Stimulated activated CD4-positive, alpha-beta T cell treated with anti-CD3 and anti-CD28 coated beads, Interleukin-15, amount 100 ng/mL, for 1 hour (primary cell): Measurements from ENCODE around the gene ADCY10.
"Not testable (repeated sequence)": the region's sequence is repeated elsewhere in the genome, so short reads cannot be mapped to it uniquely, and the experiment has no call there.

ENCODE experiments used
- DNase-seq, 2 donors: peaks; one replicate each; pipeline ENCODE4 v3.0.0-alpha.2; 2020; ENCODE audit warnings: low read depth in 1 of 2, low spot score in 1 of 2

The ADCY10 gene

GRCh38 chr1:167882376-167882775 is 31.6 kb downstream of the ADCY10 start:
- DNase-seq: no peak

- DNase-seq: no peak
Measured at GRCh38 chr1:167881786-167882185, 32.1 kb downstream of the ADCY10 start.

- DNase-seq: no peak
Measured at GRCh38 chr1:167881069-167881468, 32.9 kb downstream of the ADCY10 start.

GRCh38 chr1:167880580-167881021 is 33.3 kb downstream of the ADCY10 start:
- DNase-seq: no peak

GRCh38 chr1:167879508-167879907 is 34.4 kb downstream of the ADCY10 start:
- DNase-seq: no peak

GRCh38 chr1:167878372-167879160 is 35.4 kb downstream of the ADCY10 start:
- DNase-seq: no peak

GRCh38 chr1:167876597-167877175 is 37.2 kb downstream of the ADCY10 start:
- no peak for DNase-seq

- no peak for DNase-seq
Measured at GRCh38 chr1:167871331-167871730, 42.6 kb downstream of the ADCY10 start.

GRCh38 chr1:167869157-167870001 is 44.6 kb downstream of the ADCY10 start:
- not testable (repeated sequence) for DNase-seq

GRCh38 chr1:167866739-167867414 is 47.1 kb downstream of the ADCY10 start:
- not testable (repeated sequence) for DNase-seq

- not testable (repeated sequence) for DNase-seq
Measured at GRCh38 chr1:167866326-167866725, 47.6 kb downstream of the ADCY10 start.

GRCh38 chr1:167865804-167866308 is 48.1 kb downstream of the ADCY10 start:
- DNase-seq: not testable (repeated sequence)

- DNase-seq: not testable (repeated sequence)
Measured at GRCh38 chr1:167865193-167865592, 48.7 kb downstream of the ADCY10 start.

- DNase-seq: no peak
Measured at GRCh38 chr1:167864392-167865032, 49.4 kb downstream of the ADCY10 start.

- no peak for DNase-seq
Measured at GRCh38 chr1:167863921-167864279, 50.0 kb downstream of the ADCY10 start.

GRCh38 chr1:167863191-167863920 is 50.6 kb downstream of the ADCY10 start:
- not testable (repeated sequence) for DNase-seq

GRCh38 chr1:167862432-167863076 is 51.4 kb downstream of the ADCY10 start:
- DNase-seq: no peak

GRCh38 chr1:167861664-167862381 is 52.1 kb downstream of the ADCY10 start:
- DNase-seq: no peak
